ENCODE measurements around the gene SYVN1. TPM values are rescaled to one million over a fixed set of nuclear protein-coding genes. Genes with fewer than 3 reads are reported as not detected.

Gene SYVN1
- polyA plus RNA-seq, 1 experiment, result 33.4 TPM

- TF ChIP-seq CTCF (IDR thresholded peaks at IDR 0.05; ENCODE audit: insufficient read depth, low read depth, low read length), result no peak
- no peak overlapping the region for H3K4me3 ChIP-seq (ENCODE audit: low read depth, low read length)
- H3K27me3 ChIP-seq (ENCODE audit: control insufficient read depth, insufficient read depth, low read length), result no peaks in the 10 kb centered on the region
- H3K36me3 ChIP-seq (ENCODE audit: control insufficient read depth, insufficient read depth, low read length), result peaks cover 7% of the 10 kb centered on the region; the same call in 1 of the 2 replicates
- ChIA-PET CTCF (interaction anchor here (1.5 to 7.2 kb wide), 4 partner anchors 10 to 93 kb away, joined by 3 to 152 read pairs (median 14); partner anchors contain the start of genes ARL2, FAU, MRPL49 and VPS51), POLR2A (no interaction called here)
- no peak for DNase-seq (ENCODE audit: low read depth)
Measured at GRCh38 chr11:65107751-65108468, 26.4 kb downstream of the SYVN1 start.

GRCh38 chr11:65107078-65107477 lies 27.2 kb downstream of the SYVN1 start:
- Histone ChIP-seq H3K27me3 (ENCODE audit: control insufficient read depth, insufficient read depth, low read length) (no peaks in the 10 kb centered on the region), H3K36me3 (ENCODE audit: control insufficient read depth, insufficient read depth, low read length) (peaks cover 7% of the 10 kb centered on the region; the same call in 1 of the 2 replicates), H3K4me3 (ENCODE audit: low read depth, low read length) (no peak overlapping the region)
- TF ChIP-seq CTCF (IDR thresholded peaks at IDR 0.05; ENCODE audit: insufficient read depth, low read depth, low read length), result no peak
- ChIA-PET POLR2A (no interaction called here), CTCF (interaction anchor here (1.6 to 7.2 kb wide), 2 partner anchors 12 to 15 kb away, joined by 3 to 152 read pairs; partner anchors contain the start of genes FAU, MRPL49 and VPS51)
- DNase-seq (ENCODE audit: low read depth), result no peak

DNA sequence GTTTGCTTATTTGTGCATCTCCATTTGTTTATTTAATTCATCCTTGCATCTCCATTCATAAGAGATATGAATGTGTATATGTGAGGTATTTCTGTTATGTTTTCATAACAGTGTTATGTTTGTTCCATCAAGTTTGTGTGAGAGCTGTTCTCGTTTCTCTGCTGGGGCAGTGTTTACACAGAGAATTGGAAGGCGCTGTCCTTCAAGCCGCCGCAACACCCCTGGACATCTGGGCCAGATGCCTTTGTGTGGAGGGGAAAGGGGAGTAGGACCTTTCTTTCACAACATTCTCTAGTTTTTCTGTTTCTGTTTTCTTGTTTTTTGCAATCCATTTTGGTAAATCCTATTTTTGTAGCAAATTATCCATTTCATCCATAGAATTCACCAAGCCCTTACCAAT lies 29.7 kb downstream of the SYVN1 start:
- no peaks in the 10 kb centered on the region for H3K27me3 ChIP-seq (ENCODE audit: control insufficient read depth, insufficient read depth, low read length)
- TF ChIP-seq CTCF (IDR thresholded peaks at IDR 0.05; ENCODE audit: insufficient read depth, low read depth, low read length), result no peak
- H3K4me3 ChIP-seq (ENCODE audit: low read depth, low read length), result no peak overlapping the region
- peaks cover 7% of the 10 kb centered on the region; the same call in 1 of the 2 replicates for H3K36me3 ChIP-seq (ENCODE audit: control insufficient read depth, insufficient read depth, low read length)
- DNase-seq (ENCODE audit: low read depth), result no peak
- POLR2A ChIA-PET, result no interaction called here
- CTCF ChIA-PET, result interaction anchor here (0.8 to 3.4 kb wide), 3 partner anchors 8 to 261 kb away, joined by 4 to 17 read pairs (median 6); partner anchors contain the start of genes TM7SF2 and ZNHIT2

DNA sequence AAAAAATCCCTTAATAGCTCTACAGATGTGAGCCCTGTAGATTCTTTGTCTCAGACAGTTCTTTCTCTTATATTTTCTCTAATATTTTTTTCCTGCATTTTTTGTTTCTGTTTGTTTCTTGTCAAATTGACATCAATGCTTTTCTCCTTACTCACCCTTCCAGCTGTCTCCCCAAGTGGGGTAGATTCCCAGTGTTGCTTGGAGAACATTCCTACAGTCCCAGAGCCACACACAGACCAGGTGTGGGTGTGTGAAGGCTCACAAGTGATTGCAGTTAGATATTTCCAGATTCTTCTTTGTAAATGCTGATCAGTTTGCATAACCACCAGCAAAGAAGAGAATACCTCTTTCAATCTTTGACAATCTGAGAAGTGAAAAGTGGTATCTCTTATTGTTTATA lies 30.8 kb downstream of the SYVN1 start:
- H3K4me3 ChIP-seq (ENCODE audit: low read depth, low read length), result no peak overlapping the region
- peaks cover under 1% of the 10 kb centered on the region; the same call in 1 of the 2 replicates for H3K36me3 ChIP-seq (ENCODE audit: control insufficient read depth, insufficient read depth, low read length)
- no peak for TF ChIP-seq CTCF (IDR thresholded peaks at IDR 0.05; ENCODE audit: insufficient read depth, low read depth, low read length)
- POLR2A ChIA-PET, result no interaction called here
- CTCF ChIA-PET, result interaction anchor here (1.1 to 3.4 kb wide), 4 partner anchors 8 to 16 kb away, joined by 3 to 30 read pairs (median 10); partner anchors contain the start of genes TM7SF2 and ZNHIT2
- no peaks in the 10 kb centered on the region for H3K27me3 ChIP-seq (ENCODE audit: control insufficient read depth, insufficient read depth, low read length)
- DNase-seq (ENCODE audit: low read depth), result no peak

Data from BJ (cell line).